Measurements from ENCODE around the gene FAHD2A.
"Not testable (repeated sequence)": the region's sequence is repeated elsewhere in the genome, so short reads cannot be mapped to it uniquely, and the experiment has no call there.

FAHD2A gene

DNA sequence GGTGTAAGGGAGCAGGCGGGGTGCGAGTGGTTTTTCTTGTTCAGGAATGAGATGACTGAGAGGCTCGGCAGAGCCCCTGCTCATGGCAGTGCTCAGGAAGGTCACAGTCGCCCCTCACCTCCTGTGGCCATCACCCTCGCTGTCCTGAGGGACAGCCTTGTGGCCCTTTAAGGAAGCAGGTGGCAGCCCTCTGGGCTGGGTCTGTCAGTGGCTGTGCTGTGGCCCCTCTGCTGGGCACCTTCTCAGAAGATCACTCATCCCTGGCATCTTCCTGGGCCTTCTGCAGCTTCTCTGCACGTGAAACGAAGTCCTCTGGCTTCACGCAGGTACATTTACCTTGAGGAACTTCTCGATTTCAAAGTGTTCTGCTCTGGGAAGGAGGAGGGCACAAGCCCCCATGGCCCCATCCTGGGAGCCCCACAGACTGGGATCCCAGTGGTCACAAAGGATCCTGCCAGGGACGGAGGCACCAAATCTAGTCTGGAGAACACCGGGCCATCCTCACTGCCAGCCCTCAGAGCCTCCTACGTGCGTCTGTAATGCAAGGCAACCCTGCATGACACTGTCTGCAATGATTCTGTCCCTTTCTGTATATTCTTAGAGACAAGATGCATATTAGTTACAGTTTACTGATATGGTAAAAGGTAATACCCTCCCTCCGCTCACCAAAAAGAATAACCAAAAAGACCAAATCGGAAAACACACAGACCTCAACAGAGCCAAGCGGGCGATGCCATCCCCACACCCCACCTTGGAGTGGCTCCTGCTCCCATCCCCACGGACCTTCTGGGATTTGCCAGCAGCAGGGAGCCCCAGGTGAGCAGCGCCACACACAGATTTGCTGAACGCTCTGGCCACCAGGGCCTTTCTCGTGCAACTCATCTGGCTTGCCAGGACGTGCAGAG is 25.9 kb upstream of the FAHD2A start:
- DNase-seq: no peak

DNA sequence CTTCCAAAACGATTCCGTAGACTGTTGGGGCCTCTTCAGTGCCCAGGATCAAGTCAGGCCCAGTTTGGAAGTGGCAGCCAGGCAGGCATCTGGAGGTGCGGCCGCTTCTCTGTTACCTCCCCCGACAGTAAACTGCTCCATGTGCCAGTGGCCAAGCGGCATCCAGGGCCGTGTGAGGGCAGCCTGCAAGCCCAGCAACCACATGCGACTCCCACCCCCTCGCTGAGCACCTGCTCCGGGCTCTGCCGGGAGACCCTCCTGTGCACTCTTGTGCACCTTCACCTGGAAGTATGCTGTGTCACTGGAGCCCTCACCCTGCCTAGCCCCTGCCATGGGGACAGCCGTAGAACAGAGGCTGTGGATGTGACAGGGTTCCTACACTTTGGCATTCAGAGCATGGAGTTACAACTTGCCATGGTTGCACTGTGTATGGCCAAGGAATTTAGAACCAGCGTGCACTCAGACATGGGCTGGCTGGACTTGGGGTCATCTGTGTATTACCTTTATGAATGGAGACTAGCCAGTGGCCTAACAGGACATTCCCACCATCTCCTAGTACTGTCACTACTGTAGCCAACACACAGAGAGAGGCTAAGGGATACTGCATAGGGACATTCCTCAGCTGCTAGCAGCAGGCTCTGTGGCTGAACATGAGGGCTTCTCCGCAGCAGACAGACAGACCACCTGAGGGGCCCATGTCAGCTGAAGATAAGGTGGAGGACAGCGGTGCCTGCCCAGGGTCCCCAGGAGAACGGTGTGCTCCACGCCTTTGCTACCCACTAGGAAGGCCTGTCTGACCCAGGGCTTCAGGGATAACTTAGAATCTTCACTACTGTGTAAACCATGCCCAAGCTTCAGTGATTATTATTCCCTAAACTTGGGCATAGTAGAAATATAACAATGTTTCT is 25.0 kb upstream of the FAHD2A start:
- no peak for DNase-seq

DNA sequence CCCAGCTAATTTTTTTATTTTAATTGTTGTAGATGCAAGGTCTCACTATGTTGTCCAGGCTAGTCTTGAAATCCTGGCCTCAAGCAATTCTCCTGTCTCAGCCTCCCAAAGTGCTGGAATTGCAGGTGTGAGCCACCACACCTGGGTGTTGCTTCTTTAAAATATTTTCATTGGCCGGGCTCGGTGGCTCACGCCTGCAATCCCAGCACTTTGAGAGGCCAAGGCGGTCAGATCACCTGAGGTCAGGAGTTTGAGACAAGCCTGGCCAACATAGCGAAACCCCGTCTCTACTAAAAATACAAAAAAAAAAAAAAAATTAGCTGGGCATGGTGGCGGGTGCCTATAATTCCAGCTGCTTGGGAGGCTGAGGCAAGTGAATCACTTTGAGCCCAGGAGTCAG is 24.2 kb upstream of the FAHD2A start:
- DNase-seq: not testable (repeated sequence)

DNA sequence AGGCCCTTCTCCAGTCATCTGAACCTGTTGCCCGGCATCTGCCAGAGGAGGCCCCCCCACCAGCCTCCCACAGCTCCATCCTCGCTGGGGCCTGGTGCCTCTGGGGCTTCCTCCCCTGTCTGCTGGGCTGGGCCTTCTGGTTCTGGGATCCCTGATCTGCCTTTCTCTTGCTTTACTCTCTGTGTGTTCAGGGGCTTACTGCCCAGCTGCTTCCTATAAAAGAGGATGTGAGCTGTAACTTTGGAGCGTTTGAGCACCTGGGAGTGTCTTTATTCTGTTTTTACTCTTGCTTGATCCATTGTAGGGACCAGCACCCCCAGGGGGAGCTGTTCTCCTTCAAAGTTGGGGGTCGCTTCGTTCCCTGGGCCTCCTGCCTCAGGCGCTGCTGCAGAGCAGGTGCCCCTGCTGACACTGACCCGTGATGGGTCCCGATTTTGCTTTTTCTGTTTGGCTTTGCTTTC is 23.1 kb upstream of the FAHD2A start:
- no peak for DNase-seq

DNA sequence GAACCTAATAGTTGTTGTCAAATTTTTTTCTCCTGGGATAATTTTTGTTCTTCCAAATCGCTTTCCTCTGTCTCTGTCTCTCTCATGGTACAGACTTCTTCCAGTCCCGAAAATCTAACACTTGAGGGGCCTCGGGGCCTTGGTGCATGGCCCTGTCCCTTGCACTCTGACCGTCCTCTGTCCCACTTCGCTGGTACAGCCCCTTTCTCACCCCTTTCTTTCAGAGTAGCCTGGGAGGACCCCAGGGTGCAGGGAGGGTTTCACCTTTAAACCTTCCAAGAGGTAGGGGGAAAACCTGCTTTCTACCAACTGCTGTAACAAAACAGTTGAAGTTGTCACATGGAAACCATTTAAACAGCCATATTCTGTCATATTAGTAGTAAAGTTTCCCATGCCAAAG is 22.2 kb upstream of the FAHD2A start:
- DNase-seq: no peak

DNA sequence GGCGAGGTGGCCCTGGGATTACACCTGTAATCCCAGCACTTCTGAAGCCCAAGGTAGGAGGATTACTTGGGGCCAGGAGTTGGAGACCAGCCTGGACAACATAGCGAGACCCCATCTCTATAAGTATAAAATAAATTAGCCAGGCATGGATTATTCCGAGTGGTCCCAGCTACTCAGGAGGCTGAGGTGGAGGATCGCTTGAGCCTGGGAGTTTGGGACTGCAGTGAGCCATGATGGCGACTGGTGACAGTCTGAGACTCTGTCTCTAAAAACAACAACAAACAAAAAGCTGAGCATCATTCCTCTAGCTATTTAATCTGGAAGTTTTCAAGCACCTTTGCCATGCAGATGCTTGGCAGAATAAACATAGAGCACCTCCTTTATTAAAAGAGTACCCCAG is 21.8 kb upstream of the FAHD2A start:
- no peak for DNase-seq

DNA sequence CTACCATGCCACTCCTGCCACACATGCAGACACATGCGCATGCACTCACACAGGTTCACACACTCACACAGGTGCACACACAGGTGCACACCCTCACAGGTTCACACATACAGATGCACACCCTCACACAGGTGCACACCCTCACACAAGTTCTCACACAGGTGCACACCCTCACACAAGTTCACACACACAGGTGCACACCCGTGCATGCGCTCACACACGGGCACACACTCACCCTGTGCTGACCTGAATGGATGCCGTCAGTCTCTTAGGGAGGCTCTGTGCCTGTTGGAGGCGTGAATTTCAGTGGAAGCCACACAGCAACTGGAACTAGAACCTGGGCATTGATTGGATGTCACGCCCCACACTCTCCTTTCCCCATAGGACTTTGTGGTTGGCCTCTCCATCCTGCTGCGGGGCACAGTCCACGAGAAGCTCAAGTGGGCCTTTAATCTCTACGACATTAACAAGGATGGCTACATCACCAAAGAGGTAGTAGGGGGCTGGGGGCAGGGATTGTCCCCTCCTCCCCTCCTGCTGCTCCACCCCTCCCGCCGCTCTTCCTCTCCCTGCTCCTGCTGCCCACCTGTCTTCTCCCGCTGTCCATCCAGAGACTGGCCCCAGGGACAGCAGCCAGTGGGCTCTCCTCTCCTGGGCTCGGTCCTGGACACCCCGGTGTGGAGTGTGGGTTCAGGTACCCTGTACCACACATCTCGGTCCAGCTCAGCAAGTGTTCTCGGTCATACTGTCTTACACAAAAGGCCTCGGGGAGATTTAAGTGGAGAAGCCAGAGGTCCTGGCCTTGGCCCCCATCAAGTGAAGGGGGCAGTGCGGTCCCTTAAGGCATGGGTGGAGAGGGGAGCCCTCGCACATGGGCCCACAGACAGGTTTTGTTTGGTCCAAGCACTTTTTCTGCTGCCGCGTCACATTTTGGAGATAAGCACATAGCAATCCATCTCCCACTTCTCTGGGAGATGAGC is 21.0 kb upstream of the FAHD2A start:
- DNase-seq: no peak

DNA sequence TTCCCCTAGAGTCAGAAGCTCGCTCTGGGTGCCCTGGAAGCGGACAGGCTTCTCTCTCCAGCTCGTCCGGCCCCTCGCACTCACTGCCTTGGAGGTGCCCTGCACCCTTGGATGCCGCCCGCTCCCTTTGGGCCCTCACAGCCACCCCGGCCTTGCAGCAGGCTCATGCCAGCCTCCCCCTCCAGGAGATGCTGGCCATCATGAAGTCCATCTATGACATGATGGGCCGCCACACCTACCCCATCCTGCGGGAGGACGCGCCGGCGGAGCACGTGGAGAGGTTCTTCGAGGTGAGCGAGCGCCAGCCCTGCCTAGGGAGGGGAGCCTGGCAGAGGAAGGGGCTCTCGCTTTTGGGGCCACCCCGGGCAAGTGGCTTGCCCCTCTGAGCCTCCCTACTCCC is 20.3 kb upstream of the FAHD2A start:
- no peak for DNase-seq

DNA sequence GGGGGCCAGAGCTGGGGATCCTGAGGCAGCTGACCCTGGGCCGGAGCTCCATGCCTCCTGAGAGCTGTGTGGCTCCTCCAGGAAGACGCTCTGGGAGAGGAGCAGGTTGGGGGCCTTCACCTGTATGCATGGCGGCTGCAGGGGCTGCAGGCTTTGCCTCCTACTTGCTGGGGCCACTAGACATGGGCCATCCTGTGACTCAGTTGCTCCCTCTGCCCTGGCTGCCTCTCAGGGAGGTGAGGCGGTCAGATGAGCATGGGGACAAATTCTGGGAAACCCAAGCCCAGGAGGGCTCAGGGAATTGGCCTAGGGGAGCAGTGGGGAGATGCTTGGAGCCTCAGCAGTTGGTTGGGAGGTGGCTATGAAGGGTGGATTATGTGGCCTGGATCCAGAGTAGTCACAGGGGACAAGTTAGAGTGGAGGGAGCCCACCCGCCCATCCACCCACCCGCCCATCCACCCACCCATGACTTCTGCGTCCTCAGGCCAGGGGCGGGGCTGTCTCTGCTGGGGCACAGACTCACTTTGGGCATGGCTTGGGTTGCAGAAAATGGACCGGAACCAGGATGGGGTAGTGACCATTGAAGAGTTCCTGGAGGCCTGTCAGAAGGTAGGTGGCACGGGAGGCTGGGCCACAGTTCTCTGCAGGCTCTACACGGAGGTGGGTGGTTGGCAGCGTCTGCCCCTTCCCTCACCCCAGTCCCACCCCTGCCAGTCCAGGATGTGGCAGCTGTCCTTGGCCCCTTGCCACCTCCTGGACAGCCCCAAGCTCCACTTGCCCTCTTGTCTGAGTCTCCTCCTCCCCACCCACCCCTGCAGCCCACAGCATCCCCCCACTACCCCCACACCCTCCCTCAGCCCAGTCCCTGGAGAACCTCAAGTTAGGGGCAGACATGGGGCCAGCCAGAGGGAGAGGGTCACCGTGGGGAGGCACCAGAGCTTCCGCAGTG is 19.5 kb upstream of the FAHD2A start:
- no peak for DNase-seq

DNA sequence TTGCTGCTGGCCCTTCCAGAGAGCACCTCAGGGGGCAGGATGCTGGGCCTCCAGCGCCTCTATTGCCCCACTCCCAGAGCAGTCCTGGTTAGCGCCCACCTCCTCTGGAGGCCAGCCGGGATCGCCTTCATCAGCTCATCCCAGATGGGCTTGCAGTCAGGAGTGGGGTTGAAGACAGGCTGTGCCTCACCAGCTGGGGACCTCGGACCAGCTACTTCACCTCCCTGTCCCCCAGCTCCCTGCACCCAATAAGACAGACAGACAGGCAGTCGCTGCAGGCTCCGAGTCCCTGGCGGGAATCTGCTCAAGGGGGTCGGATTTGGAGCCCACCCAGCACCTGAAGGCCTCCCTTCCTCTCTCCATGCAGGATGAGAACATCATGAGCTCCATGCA is 18.9 kb upstream of the FAHD2A start:
- DNase-seq: no peak

DNA sequence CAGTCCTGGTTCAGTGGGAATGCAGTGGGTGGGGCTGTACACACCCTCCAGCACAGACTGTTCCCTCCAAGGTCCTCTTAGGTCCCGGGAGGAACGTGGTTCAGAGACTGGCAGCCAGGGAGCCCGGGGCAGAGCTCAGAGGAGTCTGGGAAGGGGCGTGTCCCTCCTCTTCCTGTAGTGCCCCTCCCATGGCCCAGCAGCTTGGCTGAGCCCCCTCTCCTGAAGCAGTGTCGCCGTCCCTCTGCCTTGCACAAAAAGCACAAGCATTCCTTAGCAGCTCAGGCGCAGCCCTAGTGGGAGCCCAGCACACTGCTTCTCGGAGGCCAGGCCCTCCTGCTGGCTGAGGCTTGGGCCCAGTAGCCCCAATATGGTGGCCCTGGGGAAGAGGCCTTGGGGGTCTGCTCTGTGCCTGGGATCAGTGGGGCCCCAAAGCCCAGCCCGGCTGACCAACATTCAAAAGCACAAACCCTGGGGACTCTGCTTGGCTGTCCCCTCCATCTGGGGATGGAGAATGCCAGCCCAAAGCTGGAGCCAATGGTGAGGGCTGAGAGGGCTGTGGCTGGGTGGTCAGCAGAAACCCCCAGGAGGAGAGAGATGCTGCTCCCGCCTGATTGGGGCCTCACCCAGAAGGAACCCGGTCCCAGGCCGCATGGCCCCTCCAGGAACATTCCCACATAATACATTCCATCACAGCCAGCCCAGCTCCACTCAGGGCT is 17.5 kb upstream of the FAHD2A start:
- DNase-seq: no peak

DNA sequence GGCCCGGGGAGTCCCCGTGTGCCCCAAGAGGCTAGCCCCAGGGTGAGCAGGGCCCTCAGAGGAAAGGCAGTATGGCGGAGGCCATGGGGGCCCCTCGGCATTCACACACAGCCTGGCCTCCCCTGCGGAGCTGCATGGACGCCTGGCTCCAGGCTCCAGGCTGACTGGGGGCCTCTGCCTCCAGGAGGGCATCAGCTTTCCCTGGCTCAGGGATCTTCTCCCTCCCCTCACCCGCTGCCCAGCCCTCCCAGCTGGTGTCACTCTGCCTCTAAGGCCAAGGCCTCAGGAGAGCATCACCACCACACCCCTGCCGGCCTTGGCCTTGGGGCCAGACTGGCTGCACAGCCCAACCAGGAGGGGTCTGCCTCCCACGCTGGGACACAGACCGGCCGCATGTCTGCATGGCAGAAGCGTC is 16.9 kb upstream of the FAHD2A start:
- DNase-seq: no peak

DNA sequence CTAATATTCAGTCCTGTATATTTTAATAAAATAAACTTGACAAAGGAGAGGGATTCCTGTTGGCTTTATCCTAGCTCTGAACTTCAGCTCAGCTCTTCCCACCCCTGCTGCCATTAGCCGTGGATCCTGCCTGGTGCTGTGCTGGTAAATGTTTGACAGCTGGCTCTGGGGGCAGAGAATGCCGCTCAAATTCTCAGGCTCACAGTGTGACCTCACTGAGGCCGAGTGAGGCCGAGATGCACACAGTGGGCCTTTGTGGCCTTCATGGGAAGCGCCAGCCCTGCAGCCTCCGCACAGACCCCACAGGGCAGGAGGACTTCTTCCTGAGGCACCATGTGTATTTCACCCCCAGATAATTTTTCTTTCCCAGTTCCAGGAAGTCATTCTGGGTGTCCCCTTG is 16.5 kb upstream of the FAHD2A start:
- DNase-seq: no peak

DNA sequence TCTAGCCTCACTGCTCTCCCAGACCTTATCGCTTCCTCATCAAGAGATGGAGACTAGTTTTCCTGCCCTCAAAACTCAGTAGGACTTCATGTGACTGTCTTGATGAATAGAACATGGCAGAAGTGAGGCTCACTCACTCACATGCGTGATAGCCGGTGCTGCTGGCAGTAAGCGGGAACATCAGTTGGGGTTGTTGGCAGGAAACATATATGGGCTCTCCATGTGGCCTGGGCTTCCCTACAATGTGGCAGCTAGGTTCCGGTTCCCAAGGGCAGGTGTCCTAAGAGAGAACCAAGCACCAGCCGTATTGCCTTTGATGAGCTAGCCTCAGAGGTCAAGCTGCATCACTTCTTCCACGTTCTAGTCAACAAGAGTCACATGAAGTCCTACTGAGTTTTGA is 15.2 kb upstream of the FAHD2A start:
- no peak for DNase-seq

DNA sequence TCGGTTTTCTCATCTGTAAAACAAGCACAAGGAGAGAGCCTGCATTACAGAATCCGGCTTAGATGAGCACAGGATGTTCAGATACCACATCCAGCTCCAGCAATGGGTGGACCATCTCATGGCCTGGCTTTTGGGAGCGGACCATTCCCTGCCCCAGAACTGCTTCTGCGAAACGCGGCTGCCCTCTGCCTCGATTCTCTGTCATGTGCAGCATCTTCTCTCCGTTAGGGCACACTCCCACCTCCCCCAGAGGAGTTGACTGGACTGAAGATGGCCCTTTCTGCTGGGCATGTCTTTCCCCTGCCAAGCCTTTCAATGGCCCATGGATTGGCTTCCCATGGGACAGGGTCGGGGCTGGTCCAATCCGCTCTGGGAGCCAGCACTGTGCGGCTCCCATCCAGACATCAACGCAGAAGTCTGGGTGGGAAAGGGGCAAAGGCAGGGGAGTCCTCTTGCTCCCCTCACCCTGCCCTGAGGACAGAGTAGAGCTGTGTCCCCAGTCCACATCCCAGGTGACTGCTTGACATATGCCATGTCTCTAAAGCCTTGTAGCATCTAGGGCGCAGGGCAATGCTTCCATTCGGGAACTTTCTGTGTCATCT is 14.3 kb upstream of the FAHD2A start:
- no peak for DNase-seq

DNA sequence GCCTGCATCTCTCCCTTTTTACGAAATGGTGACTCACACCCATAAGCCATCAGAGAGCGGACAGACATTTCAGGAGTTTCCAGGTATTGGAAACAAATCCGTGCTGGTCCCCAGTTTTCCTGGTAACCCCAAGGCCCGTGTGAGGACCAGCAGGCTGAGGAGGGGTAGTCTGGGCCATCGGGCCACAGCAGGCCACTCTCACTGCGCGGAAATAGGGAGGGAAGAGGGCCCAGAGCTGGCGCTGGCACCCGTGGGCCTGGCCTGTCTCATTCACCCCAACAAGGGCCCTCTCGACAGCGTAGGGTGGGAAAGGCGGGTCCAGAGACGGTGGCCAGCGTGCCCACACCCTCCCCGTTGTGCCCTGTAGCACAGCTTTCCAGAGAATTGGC is 13.7 kb upstream of the FAHD2A start:
- DNase-seq: no peak

DNA sequence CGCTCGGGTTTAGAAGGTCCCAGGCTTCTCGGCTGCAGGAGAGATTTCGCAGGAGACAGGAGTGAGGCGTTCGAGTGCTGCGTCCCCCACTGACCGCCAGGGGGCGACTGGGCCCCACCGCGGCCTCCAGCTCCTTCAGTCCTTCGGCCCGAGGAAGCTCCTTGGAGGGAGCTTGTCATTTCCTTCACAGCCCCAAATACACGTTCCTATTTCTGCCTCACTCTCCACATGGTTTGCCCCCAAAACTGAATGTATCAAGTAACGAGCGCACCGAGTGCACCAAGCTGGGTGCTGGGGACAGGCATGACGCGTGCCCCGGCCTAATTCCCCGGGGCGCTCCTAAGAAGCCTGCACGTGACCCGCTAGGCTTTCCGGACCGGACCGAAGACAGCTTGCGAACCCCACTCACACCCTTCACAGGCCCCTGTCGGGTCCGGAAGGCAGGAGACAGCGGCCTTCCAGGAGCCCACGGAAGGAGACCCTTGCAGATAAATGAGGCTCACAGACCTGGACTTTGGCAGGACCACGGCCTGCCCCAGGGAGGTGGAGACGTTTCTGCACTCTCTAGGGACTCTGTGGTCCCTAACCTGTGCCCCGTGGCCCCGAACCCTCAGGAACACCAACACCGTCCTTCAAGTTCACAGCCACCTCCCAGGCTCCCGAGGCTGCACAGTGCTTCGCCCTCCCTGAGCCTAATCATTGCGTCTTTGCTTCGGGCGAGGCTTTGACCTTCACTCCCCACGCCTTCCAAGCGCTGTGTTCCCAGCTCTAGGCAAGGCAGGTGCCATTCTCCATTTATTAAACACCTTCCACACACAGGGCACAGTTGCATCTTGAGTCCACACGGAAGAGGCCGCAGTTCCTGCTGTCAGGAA is 13.0 kb upstream of the FAHD2A start:
- DNase-seq: peak in 1 of 2 experiments; percentile 50

DNA sequence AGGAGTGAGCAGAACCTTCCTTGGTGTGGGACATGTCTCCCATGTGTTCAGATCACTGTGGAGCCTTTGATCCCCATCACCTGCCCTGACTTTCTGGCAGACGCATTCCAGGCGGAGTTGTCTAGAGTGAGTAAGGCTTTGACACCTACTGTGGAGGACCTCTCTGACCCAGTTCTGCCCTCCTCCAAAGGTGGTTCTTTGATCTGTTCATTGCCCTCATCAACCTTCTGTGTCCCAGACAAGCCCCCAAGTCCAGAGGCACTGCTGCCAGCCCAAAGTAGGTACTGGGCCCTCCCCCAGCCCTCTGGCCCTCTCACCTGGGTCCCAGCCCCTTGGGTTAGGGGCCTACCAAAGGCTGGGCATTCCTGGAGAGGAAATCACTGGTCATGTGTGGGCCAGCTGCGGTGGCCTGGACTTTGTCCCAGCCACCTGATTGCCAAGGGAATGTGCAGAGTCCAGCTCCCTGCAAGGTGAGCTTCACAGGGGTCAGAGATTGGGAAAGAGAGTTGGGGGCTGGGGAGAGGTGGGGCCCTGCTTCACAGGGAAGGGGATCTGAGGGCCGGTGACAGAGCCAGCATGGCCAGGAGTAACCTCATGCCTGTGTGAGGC is 12.1 kb upstream of the FAHD2A start:
- DNase-seq: no peak

DNA sequence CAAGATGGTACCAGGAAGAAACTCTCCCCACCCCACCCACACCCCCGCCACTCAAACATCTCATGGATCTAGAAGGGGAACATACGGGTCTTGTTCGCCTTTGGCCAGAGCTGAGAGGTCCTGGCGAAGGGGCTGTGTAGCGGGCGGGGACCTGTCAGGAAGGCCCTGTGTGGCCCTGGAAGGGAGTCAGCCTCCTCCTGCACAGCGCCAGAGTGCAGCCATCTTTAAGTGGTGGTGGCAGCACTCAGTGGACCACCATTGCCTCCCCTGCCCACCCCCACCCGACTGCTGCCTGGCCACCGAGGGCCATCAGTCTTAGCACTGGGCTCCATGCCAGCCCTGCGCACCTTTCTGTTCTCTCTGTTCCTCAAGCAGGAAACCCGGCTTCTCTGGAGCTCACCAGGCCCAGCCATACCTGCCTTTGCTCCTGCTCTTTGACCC is 11.6 kb upstream of the FAHD2A start:
- DNase-seq: no peak
